ENCODE data around the gene MEIG1. TPM values are rescaled to one million over a fixed set of nuclear protein-coding genes. Genes with fewer than 3 reads are reported as not detected.
A peak's percentile ranks its signal among the peaks of the same experiment; 100 is the strongest.
"Not testable (repeated sequence)": the region's sequence is repeated elsewhere in the genome, so short reads cannot be mapped to it uniquely, and the experiment has no call there.

Gene MEIG1
- total and polyA plus RNA-seq, 2 donors, result 0.76 to 2.2 TPM

DNA sequence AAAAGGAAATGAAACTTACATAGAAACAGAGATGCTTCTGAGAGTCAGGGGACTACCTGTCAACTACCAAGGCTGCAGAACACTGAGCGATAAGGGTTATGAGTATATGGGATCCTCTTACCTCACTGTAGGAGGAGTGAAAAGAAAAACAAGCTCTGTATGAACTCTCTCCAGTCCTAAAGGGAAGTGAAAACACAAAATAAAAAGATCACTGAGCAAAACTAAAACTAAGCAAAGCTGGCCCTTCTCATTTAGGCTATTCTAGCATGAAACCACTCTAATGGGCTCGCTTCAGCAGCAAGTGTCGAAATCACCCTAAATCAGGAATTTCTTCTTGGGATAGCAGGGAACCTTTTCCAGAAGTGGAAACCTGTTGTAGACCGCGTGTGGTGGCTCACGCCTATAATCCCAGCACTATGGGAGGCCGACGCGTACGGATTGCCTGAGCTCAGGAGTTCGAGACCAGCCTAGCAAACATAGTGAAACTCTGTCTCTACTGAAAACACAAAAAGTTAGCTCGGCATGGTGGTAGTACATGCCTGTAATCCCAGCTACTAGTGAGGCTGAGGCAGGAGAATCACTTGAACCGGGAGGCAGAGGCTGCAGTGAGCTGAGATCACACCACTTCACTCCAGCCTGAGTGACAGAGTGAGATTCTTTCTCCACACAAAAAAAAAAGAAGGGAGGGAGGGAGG is 32.3 kb upstream of the MEIG1 start:
- 94% methylated on average over 13 of the region's 13 CpGs for WGBS
- no peaks in the 10 kb centered on the region for H3K27me3 ChIP-seq (ENCODE audit: control insufficient read depth in 2 of 2, insufficient read depth in 1 of 2, low read length in 1 of 2)
- H3K27ac ChIP-seq (ENCODE audit: low read depth in 1 of 2, low read length in 1 of 2), result no peak overlapping the region
- no peaks in the 10 kb centered on the region for H3K4me1 ChIP-seq (ENCODE audit: control insufficient read depth in 2 of 2, insufficient read depth in 2 of 2, low read length in 2 of 2)
- no peaks in the 10 kb centered on the region for H3K9me3 ChIP-seq (ENCODE audit: control insufficient read depth in 2 of 2, insufficient read depth in 1 of 2, low read length in 1 of 2)
- DNase-seq (ENCODE audit: low read depth in 6 of 9, low spot score in 9 of 9), result peak in 1 of 9 donors; percentile 6
- no peak overlapping the region for H3K4me3 ChIP-seq (ENCODE audit: low read length in 2 of 2)
- H3K36me3 ChIP-seq (ENCODE audit: control insufficient read depth in 2 of 2, insufficient read depth in 2 of 2, low read length in 1 of 2), result peaks cover 59 to 89% of the 10 kb centered on the region in 2 donors

DNA sequence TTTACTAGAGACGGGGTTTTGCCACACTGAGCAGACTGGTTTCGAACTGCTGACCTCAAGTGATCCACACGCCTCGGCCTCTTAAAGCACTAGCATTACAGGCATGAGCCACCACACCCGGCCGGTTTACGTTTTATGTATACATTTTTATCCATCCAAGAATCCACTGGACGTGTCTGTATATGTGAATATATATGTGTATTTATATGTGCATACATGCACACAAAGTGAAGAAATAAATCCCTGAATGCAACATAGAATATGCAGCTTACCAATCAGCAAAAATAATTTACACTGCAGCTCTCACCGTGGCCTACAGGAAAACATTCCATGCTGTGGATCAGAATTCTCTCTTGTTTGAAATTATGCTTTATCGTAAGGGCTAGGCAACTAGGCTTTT is 28.6 kb upstream of the MEIG1 start:
- WGBS, result 98% methylated on average over 10 of the region's 10 CpGs
- H3K4me1 ChIP-seq (ENCODE audit: control insufficient read depth in 2 of 2, insufficient read depth in 2 of 2, low read length in 2 of 2), result no peaks in the 10 kb centered on the region

DNA sequence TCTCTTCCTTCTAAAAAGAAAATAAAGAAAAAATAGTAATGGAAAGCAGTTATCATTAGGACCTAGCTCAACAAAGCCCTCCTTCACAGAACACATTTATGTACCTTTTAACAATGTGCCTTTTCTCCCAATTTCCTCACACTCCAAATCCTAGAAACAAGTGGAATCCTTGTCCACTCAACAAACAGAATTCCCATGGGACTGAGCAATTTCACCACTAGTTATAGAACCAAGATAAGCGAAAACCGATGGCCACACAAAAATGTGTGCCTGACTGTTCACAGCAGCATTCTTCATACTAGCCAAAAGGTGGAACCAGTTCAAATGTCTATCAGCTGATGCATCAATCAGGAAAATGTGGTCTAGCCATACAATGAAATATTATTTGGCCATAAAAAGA is 22.6 kb upstream of the MEIG1 start:
- DNase-seq (ENCODE audit: low read depth in 6 of 9, low spot score in 9 of 9), result no peak
- H3K9me3 ChIP-seq (ENCODE audit: control insufficient read depth in 2 of 2, insufficient read depth in 1 of 2, low read length in 1 of 2), result no peaks in the 10 kb centered on the region
- no peaks in the 10 kb centered on the region for H3K27me3 ChIP-seq (ENCODE audit: control insufficient read depth in 2 of 2, insufficient read depth in 1 of 2, low read length in 1 of 2)
- H3K36me3 ChIP-seq (ENCODE audit: control insufficient read depth in 2 of 2, insufficient read depth in 2 of 2, low read length in 1 of 2), result peaks cover 46 to 60% of the 10 kb centered on the region in 2 donors
- H3K4me3 ChIP-seq (ENCODE audit: low read length in 2 of 2), result no peak overlapping the region
- H3K27ac ChIP-seq (ENCODE audit: low read depth in 1 of 2, low read length in 1 of 2), result no peak overlapping the region
- H3K4me1 ChIP-seq (ENCODE audit: control insufficient read depth in 2 of 2, insufficient read depth in 2 of 2, low read length in 2 of 2), result no peaks in the 10 kb centered on the region
- WGBS, result over 99% methylated on average over 2 of the region's 2 CpGs

More for the DNA sequence above, 28.6 kb upstream of the MEIG1 start:
- Histone ChIP-seq H3K27me3 (ENCODE audit: control insufficient read depth in 2 of 2, insufficient read depth in 1 of 2, low read length in 1 of 2) (no peaks in the 10 kb centered on the region), H3K4me3 (ENCODE audit: low read length in 2 of 2) (no peak overlapping the region), H3K36me3 (ENCODE audit: control insufficient read depth in 2 of 2, insufficient read depth in 2 of 2, low read length in 1 of 2) (peaks cover 67 to 91% of the 10 kb centered on the region in 2 donors), H3K27ac (ENCODE audit: low read depth in 1 of 2, low read length in 1 of 2) (no peak overlapping the region), H3K9me3 (ENCODE audit: control insufficient read depth in 2 of 2, insufficient read depth in 1 of 2, low read length in 1 of 2) (no peaks in the 10 kb centered on the region)
- no peak for DNase-seq (ENCODE audit: low read depth in 6 of 9, low spot score in 9 of 9)

DNA sequence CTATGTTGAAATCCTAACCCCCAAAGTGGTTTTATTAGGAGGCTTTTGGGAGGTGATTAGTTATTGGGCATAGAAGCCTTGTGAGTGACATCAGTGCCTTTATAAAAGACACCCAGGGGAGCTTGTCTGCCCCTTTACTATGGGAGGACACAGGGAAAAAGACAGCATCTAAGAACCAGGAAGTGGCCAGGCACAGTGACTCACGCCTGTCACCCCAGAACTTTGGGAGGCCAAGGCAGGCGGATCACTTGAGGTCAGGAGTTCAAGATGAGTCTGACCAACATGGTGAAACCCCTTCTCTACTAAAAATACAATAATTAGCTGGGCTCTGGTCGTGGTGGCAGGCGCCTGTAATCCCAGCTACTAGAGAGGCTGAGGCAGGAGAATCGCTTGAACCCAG is 20.2 kb upstream of the MEIG1 start:
- H3K4me1 ChIP-seq (ENCODE audit: control insufficient read depth in 2 of 2, insufficient read depth in 2 of 2, low read length in 2 of 2); DNase-seq (ENCODE audit: low read depth in 6 of 9, low spot score in 9 of 9): not testable (repeated sequence)

DNA sequence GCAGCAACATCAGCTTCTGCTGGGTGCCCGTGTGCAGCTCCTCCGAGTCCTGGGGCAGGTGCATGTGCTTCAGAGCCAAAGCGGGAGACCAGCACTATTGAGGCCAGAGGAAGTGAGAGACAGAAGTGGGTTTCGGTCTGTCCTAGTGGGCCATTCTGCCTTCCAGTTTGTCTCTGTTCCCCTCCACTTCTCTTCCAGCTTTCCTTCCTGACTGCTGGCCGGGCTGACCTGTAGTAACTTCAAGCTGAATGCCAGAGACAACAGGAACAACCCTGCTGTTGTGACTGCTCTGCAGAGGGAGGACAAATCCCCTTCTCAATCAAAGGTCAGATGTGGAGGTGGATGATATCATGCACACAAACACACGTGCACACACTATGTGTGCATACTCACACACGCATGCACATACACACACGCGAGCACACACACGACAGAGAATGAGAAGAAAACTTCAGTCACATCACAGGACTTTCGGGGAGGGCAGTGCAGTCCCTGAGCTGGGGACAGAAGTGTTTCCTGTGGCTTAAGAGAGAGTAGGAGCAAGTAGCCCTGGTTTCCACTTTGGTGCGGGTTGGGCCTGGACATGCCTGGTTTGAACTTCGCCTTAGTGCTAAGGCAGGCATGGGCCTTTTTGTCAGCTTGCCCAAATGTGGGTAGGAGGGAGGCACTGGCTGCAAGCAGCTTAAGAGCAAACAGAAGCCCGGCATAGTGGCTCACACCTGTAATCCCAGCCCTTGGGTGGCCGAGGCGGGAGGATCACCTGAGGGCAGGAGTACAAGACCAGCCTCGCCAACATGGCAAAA is 16.8 kb upstream of the MEIG1 start:
- not testable (repeated sequence) for H3K4me1 ChIP-seq (ENCODE audit: control insufficient read depth in 2 of 2, insufficient read depth in 2 of 2, low read length in 2 of 2); H3K4me3 ChIP-seq (ENCODE audit: low read length in 2 of 2); DNase-seq (ENCODE audit: low read depth in 6 of 9, low spot score in 9 of 9); H3K9me3 ChIP-seq (ENCODE audit: control insufficient read depth in 2 of 2, insufficient read depth in 1 of 2, low read length in 1 of 2); H3K27me3 ChIP-seq (ENCODE audit: control insufficient read depth in 2 of 2, insufficient read depth in 1 of 2, low read length in 1 of 2); H3K27ac ChIP-seq (ENCODE audit: low read depth in 1 of 2, low read length in 1 of 2)
- 95% methylated on average over 17 of the region's 17 CpGs for WGBS
- H3K36me3 ChIP-seq (ENCODE audit: control insufficient read depth in 2 of 2, insufficient read depth in 2 of 2, low read length in 1 of 2), result peaks cover 42 to 52% of the 10 kb centered on the region in 2 donors

More for the DNA sequence above, 20.2 kb upstream of the MEIG1 start:
- H3K9me3 ChIP-seq (ENCODE audit: control insufficient read depth in 2 of 2, insufficient read depth in 1 of 2, low read length in 1 of 2); H3K4me3 ChIP-seq (ENCODE audit: low read length in 2 of 2); H3K27me3 ChIP-seq (ENCODE audit: control insufficient read depth in 2 of 2, insufficient read depth in 1 of 2, low read length in 1 of 2); H3K27ac ChIP-seq (ENCODE audit: low read depth in 1 of 2, low read length in 1 of 2): not testable (repeated sequence)
- 97% methylated on average over 4 of the region's 5 CpGs for WGBS
- H3K36me3 ChIP-seq (ENCODE audit: control insufficient read depth in 2 of 2, insufficient read depth in 2 of 2, low read length in 1 of 2), result peaks cover 42 to 49% of the 10 kb centered on the region in 2 donors

DNA sequence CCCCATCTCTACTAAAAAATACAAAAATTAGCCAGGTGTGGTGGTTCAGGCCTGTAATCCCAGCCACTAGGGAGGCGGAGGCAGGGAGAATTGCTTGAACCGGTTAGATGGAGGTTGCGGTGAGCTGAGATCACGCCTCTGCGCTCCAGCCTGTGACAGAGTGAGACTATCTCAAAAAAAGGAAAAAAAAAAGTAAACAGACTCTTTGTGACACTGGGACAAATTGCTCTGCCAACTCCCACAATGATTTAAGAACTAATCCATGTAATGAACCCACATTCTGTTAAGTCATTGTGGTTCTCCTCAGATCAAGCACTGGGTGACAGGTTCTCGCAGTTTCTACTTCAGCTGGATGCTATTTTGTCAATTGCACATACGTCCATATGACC is 16.2 kb upstream of the MEIG1 start:
- H3K27me3 ChIP-seq (ENCODE audit: control insufficient read depth in 2 of 2, insufficient read depth in 1 of 2, low read length in 1 of 2); H3K4me1 ChIP-seq (ENCODE audit: control insufficient read depth in 2 of 2, insufficient read depth in 2 of 2, low read length in 2 of 2); H3K27ac ChIP-seq (ENCODE audit: low read depth in 1 of 2, low read length in 1 of 2); H3K4me3 ChIP-seq (ENCODE audit: low read length in 2 of 2); H3K9me3 ChIP-seq (ENCODE audit: control insufficient read depth in 2 of 2, insufficient read depth in 1 of 2, low read length in 1 of 2); DNase-seq (ENCODE audit: low read depth in 6 of 9, low spot score in 9 of 9): not testable (repeated sequence)
- 93% methylated on average over 7 of the region's 7 CpGs for WGBS
- peaks cover 45 to 56% of the 10 kb centered on the region in 2 donors for H3K36me3 ChIP-seq (ENCODE audit: control insufficient read depth in 2 of 2, insufficient read depth in 2 of 2, low read length in 1 of 2)

DNA sequence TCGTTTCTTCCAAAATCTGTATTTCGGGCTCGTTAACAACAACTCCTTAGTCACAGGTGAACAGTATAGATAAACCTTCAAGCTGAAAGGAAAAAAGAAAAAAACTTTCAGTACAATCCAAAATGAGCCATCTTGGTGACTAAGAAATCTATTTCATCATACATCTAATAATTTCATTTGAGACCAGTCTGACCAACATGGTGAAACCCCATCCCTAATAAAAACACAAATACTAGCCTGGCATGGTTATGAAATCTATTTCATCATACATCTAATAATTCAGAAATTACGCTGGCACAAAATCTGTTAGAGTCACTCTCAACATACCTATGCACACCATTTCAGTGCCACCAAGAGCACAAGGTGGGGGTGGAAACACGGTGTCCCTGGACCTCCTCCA is 14.1 kb upstream of the MEIG1 start:
- H3K4me3 ChIP-seq (ENCODE audit: low read length in 2 of 2), result no peak overlapping the region
- H3K27ac ChIP-seq (ENCODE audit: low read depth in 1 of 2, low read length in 1 of 2), result no peak overlapping the region
- 98% methylated on average over 5 of the region's 5 CpGs for WGBS
- H3K9me3 ChIP-seq (ENCODE audit: control insufficient read depth in 2 of 2, insufficient read depth in 1 of 2, low read length in 1 of 2), result no peaks in the 10 kb centered on the region
- no peaks in the 10 kb centered on the region for H3K27me3 ChIP-seq (ENCODE audit: control insufficient read depth in 2 of 2, insufficient read depth in 1 of 2, low read length in 1 of 2)
- H3K4me1 ChIP-seq (ENCODE audit: control insufficient read depth in 2 of 2, insufficient read depth in 2 of 2, low read length in 2 of 2), result no peaks in the 10 kb centered on the region
- peaks cover 49 to 69% of the 10 kb centered on the region in 2 donors for H3K36me3 ChIP-seq (ENCODE audit: control insufficient read depth in 2 of 2, insufficient read depth in 2 of 2, low read length in 1 of 2)
- no peak for DNase-seq (ENCODE audit: low read depth in 6 of 9, low spot score in 9 of 9)

DNA sequence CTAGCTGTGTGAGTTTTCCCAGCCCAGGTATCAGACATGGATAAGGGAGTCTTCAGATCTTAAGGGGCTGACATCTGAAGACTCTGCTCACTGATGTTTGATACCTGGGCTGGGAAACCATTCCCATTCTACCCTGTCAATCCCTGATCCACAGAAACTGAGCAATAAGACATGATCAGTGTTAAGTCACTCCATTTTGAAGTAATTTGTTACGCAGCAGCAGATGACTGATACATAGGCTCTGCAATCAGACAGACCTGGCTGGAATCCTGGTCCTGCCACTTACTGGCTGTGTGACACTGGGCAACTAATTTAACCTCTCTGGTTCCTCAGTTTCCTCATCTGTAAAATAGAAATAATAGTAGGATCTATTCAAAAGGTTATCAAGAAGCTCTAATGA is 11.9 kb upstream of the MEIG1 start:
- no peak overlapping the region for H3K27ac ChIP-seq (ENCODE audit: low read depth in 1 of 2, low read length in 1 of 2)
- peaks cover 48 to 64% of the 10 kb centered on the region in 2 donors for H3K36me3 ChIP-seq (ENCODE audit: control insufficient read depth in 2 of 2, insufficient read depth in 2 of 2, low read length in 1 of 2)
- H3K9me3 ChIP-seq (ENCODE audit: control insufficient read depth in 2 of 2, insufficient read depth in 1 of 2, low read length in 1 of 2), result no peaks in the 10 kb centered on the region
- no peak for DNase-seq (ENCODE audit: low read depth in 6 of 9, low spot score in 9 of 9)
- no peak overlapping the region for H3K4me3 ChIP-seq (ENCODE audit: low read length in 2 of 2)
- H3K4me1 ChIP-seq (ENCODE audit: control insufficient read depth in 2 of 2, insufficient read depth in 2 of 2, low read length in 2 of 2), result peaks cover 13% of the 10 kb centered on the region in 2 donors
- H3K27me3 ChIP-seq (ENCODE audit: control insufficient read depth in 2 of 2, insufficient read depth in 1 of 2, low read length in 1 of 2), result no peaks in the 10 kb centered on the region
- WGBS, result 98% methylated on average over 1 of the region's 1 CpG

DNA sequence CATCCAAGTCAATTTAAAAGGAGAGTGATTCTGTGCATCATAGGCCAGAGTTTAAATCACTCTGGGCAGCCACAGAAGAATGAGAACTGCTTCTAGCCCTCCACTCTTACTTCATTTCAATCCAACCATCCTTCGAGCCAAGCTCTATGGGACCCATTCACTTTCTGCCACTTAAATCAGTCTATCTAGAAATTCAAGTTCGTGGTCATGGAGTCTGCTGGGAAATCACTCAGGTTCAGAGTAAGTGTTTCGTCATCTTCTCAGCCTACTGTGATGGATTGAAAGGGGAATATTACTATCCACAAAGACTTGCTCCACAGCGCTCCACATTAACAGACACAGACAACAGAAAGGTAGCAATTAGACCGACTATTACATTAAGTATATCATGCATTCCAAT is 9.9 kb upstream of the MEIG1 start:
- Histone ChIP-seq H3K9me3 (ENCODE audit: control insufficient read depth in 2 of 2, insufficient read depth in 1 of 2, low read length in 1 of 2) (peaks cover 0 to 7% of the 10 kb centered on the region in 2 donors), H3K27ac (ENCODE audit: low read depth in 1 of 2, low read length in 1 of 2) (no peak overlapping the region), H3K4me3 (ENCODE audit: low read length in 2 of 2) (no peak overlapping the region), H3K4me1 (ENCODE audit: control insufficient read depth in 2 of 2, insufficient read depth in 2 of 2, low read length in 2 of 2) (peaks cover 24 to 25% of the 10 kb centered on the region in 2 donors), H3K36me3 (ENCODE audit: control insufficient read depth in 2 of 2, insufficient read depth in 2 of 2, low read length in 1 of 2) (peaks cover 35 to 52% of the 10 kb centered on the region in 2 donors), H3K27me3 (ENCODE audit: control insufficient read depth in 2 of 2, insufficient read depth in 1 of 2, low read length in 1 of 2) (no peaks in the 10 kb centered on the region)
- no peak for DNase-seq (ENCODE audit: low read depth in 6 of 9, low spot score in 9 of 9)
- 93% methylated on average over 5 of the region's 5 CpGs for WGBS
